Measurements from ENCODE around the gene SIRPB2.
A peak's percentile ranks its signal among the peaks of the same experiment; 100 is the strongest.
"Not testable (repeated sequence)": the region's sequence is repeated elsewhere in the genome, so short reads cannot be mapped to it uniquely, and the experiment has no call there.

Gene SIRPB2

GRCh38 chr20:1499528-1500420, 8.6 kb upstream of the SIRPB2 start:
- DNase-seq (ENCODE audit: low spot score): no peak

GRCh38 chr20:1497371-1497770, 6.2 kb upstream of the SIRPB2 start:
- not testable (repeated sequence) for DNase-seq (ENCODE audit: low spot score)

DNA sequence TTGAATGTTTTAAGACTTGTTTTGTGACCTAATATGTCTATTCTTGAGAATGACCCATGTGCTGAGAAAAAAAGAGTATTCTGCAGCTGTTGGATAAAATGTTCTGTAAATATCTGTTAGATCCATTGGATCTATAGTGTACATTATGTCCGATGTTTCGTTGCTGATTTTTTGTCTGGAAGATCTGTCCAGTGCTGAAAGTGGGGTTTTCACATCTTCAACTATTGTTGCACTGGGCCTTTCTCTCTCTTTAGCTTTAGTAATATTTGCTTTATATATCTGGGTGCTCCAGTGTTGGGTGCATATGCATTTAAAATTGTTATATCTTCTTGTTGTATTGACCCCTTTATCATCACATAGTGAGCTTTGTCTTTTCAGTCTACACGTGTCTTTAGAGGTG, 5.7 kb upstream of the SIRPB2 start:
- DNase-seq (ENCODE audit: low spot score): no peak

- DNase-seq (ENCODE audit: low spot score): no peak
Measured at GRCh38 chr20:1494436-1494835, 3.2 kb upstream of the SIRPB2 start.

DNA sequence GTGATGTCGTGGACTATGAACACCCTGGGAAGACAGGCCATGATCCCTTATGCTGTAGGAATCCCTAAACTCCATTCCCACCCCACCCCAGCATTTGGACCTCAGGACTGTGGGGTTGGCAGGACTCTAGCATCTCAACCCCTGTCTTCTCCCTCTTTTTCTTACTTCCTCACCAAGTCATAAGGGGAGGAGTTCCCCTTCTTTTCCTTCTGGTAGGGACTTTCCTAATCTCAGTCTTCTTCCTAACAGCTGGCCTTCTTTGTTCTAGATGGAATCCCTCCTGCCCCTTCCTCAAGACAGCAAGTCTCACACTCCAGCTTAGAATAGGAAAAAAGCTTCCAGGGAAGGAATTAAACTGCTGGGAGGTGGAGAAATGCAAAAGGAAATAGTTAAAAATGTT, 2.3 kb upstream of the SIRPB2 start:
- DNase-seq (ENCODE audit: low spot score): no peak

GRCh38 chr20:1491860-1492642, 831 bp upstream of the SIRPB2 start:
- peak; percentile 25 for DNase-seq (ENCODE audit: low spot score)

DNA sequence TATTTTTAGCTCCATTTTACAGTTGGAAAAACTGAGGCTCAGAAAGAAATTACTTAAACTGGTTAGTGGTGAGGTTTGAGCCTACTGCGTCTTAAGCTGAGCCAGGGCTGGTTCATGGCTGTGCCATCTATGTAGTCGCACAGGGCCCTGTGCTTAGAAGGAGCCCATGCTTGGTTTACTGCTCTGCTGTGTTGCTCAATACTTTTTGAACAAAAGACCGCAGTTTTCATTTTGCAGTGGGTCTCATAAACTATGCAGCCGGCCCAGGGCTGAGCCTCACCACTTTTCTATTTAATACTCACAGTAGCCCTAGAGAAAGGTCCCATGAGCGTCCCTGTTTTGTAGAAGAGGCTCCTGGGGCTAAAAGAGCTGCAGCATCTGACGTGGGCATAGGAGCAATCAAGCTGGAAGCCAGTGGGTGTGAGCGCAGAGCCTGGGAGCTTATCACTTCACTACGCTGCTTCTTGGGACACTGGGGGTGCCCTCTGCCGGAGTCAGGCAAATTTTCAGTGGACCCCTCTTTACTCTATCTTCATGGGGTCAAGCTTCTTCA, 501 bp downstream of the SIRPB2 start:
- DNase-seq (ENCODE audit: low spot score): no peak

- DNase-seq (ENCODE audit: low spot score): no peak
Measured at GRCh38 chr20:1489764-1490436, 1.3 kb downstream of the SIRPB2 start.

GRCh38 chr20:1489325-1489724, 1.9 kb downstream of the SIRPB2 start:
- DNase-seq (ENCODE audit: low spot score): no peak

DNA sequence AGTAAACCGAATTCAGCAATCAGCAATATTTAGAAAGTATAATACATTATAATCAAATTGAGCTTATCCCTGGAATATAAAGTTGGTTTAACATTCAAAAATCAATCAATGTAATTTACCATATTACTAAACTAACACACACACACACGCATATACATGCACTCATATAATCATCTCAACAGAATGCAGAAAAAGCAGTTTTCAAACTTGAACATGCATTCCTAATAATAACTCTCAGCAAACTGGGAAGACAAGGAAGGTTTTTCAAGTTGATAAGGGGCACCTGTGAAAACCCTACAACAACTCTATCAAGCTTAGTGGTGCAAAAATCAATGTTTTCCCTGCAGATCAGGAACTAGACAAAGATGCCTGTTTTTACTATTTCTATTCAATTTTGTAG, 4.7 kb downstream of the SIRPB2 start:
- DNase-seq (ENCODE audit: low spot score): no peak

DNA sequence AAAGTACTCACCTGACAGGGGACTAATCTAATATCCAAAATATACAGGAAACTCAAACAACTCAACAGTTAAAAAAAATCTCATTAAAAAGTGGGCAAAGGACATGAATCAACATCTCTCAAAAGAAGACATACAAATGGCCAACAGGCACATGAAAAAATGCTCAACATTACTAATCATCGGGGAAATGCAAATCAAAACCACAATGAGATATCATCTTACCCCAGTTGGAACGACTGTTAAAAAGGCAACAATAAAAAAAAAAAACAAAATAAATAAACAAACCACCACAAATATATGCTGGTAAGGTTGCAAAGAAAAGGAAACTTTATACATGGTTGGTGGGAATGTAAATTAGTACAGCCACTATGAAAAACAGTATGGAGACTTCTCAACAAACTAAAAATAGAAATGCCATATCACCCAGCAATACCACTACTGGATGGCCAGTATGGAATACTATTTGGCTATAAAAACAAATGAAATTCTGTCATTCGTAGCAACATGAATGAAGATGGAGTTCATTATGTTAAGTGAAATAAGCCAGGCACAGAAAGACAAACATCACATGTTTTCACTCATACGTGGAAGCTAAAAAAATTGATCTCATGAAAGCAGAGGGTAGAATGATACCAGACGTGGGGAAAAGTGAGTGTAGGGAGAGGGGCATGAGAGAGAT, 6.6 kb downstream of the SIRPB2 start:
- no peak for DNase-seq (ENCODE audit: low spot score)

GRCh38 chr20:1479831-1480595, 11.2 kb downstream of the SIRPB2 start:
- no peak for DNase-seq (ENCODE audit: low spot score)

DNA sequence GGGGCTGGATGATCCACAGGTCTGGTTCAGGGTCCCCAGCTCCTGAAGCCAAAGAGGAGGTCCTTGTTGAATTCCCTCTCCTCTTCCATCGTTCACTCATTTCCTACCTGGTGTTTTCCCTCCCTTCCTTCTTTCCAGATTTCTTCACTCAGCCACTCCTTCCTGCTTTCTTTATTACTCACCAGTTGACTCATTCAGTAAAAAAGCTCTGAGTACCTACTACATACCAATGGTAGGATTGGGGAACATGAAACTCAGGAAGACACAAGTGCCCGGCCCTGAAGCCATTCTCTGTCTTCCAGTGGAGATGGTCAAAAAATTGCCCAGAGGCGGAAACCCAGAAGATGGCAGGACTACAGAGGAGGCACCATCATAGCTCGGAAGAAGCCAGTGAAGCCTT, 12.7 kb downstream of the SIRPB2 start:
- no peak for DNase-seq (ENCODE audit: low spot score)

DNA sequence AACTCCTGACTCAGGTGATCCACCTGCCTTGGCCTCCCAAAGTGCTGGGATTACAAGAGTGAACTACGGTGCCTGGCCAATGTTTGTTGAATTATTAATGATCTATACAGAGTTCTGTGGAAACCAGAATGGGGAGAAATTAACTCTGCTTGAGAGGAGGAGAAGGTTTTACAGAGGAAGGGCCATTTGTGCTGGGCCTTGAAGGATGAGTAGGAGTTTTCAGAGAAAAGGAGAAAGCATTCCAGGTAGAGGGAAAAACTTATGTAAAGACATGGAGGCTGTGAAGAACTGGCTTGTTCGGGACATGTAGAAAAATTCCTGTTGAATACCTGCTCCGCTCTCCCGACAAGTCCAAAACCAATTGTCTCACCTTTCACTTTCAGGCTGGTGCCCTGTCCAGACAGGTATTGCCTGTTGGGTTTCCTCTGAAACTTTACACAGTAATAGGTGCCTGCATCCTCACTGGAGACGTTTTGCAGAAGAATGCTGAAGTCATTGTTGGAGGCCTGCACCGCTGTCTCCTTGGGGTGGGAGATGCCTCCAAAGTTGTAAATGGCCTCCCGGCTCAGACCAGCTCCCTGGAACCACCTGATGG, 13.2 kb downstream of the SIRPB2 start:
- no peak for DNase-seq (ENCODE audit: low spot score)

DNA sequence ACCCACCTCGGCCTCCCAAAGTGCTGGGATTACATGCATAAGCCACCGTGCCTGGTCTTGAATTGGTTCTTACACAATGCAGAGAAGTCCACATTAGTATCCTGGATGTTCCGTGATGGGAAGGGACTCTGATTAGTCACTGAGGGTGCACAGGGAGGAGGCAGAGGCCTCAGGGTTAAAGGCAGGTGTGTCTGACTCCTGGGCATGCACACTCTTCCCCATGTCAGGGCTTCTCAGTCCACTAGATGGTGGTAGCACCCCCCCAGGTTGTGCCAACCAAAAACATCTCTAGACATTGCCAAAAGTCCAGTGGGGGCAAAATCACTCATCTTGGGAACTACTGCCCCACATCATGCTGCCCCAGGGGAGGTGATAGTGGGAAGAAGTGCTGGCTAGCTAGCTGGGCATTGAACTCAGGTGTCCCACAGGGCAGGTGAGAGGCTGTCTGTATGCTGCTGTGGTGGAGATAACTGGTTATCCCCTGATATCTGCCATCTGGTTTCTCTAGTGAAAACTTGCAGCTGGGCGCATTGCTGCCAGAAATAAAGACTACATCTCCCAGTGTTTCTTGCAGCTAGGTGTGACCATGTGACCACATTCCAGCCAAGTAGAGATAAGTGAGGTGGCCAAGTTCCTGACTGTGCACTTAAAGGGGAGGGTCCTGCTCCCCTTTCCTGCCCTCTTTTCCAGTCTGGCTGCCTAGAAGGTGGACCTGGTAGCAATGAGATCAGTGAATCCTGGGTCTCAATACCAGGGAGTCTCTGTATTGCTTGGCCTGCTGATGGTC, 16.2 kb downstream of the SIRPB2 start:
- no peak for DNase-seq (ENCODE audit: low spot score)

- DNase-seq (ENCODE audit: low spot score): no peak
Measured at GRCh38 chr20:1474325-1474724, 16.9 kb downstream of the SIRPB2 start.

- DNase-seq (ENCODE audit: low spot score): no peak
Measured at GRCh38 chr20:1473246-1474220, 17.7 kb downstream of the SIRPB2 start.

DNA sequence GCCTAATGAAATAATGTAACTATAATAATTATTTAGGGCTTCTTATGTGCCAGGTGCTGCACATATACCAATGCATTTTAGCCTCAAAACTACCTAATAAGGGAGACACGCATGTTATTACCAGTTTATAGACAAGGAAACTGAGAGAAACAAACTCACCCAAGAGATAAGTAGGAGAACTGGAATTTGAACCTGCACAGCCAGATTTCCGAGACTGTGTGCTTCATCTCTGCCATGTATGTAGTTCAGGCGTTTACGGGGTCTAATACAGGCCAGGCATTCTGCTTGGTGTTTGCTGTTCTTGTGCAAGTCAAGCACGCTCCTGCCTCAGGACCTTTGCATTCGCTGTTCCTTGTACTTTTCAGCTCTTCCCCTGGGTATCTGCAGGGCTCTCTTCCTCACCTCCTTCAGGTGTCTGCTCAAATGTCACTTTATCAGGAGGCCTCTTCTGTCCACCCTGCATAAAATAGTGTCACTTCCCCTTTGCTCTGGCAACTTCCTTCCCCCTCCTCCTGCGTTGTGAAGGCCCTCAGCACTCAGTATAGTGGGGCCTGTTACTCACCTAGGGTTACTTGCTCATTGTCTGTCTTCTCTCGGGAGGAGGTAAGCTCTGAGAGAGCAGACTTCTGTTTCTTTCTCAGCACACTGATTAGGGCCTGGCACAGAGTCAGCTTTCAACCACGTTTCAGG, 18.5 kb downstream of the SIRPB2 start:
- peak; percentile 30 for DNase-seq (ENCODE audit: low spot score)
